Mucosa of stomach (tissue), 1 donor: ENCODE measurements around the gene EYA4.

ENCODE experiments used
- H3K27me3 ChIP-seq: one replicate; pipeline ENCODE4 v1.7.0; 2013; ENCODE audit warnings: mild to moderate bottlenecking, low read length; ENCODE audit not compliant: control insufficient read depth, insufficient read depth
- H3K36me3 ChIP-seq: one replicate; pipeline ENCODE4 v1.7.0; 2013; ENCODE audit warnings: low read length; ENCODE audit not compliant: control insufficient read depth, insufficient read depth
- H3K4me1 ChIP-seq: one replicate; pipeline ENCODE4 v1.7.0; 2013; ENCODE audit warnings: mild to moderate bottlenecking, low read length; ENCODE audit not compliant: control insufficient read depth, insufficient read depth
- H3K4me3 ChIP-seq: one replicate; pipeline ENCODE4 v1.7.0; 2013; ENCODE audit warnings: low read length
- H3K9ac ChIP-seq: one replicate; pipeline ENCODE4 v1.7.0; 2013; ENCODE audit warnings: mild to moderate bottlenecking, low read length, moderate library complexity
- H3K9me3 ChIP-seq: one replicate; pipeline ENCODE4 v1.7.0; 2013; ENCODE audit warnings: mild to moderate bottlenecking, low read length, moderate library complexity; ENCODE audit not compliant: control insufficient read depth
- donor health status: Pancreatic carcinoma.

EYA4 gene

GRCh38 chr6:133268621-133269020 lies 27.5 kb downstream of the EYA4 start:
- Histone ChIP-seq H3K36me3 (no peaks in the 10 kb centered on the region), H3K4me3 (no peak overlapping the region), H3K9me3 (no peaks in the 10 kb centered on the region), H3K4me1 (no peaks in the 10 kb centered on the region), H3K27me3 (no peaks in the 10 kb centered on the region), H3K9ac (no peak overlapping the region)

DNA sequence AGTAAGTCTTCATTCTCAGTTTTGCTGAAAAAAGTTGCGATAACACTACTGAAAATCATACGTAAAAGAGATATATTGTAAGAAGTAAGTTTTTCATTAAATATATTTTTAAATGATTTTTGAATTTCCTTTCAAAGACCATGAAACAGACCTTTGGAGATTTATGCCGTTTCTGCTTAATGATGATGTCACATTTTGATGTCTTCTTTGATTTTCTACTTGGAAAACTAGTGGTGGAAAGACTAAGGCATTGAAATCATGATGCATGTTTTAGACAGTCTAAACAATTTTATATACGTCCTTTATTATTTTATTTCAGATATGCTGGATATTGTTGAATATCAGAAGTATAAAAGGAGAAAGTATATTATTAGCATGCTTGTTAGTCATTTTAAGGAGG lies 33.7 kb downstream of the EYA4 start:
- no peaks in the 10 kb centered on the region for H3K27me3 ChIP-seq
- no peaks in the 10 kb centered on the region for H3K4me1 ChIP-seq
- H3K9me3 ChIP-seq = no peaks in the 10 kb centered on the region
- H3K4me3 ChIP-seq = no peak overlapping the region
- no peak overlapping the region for H3K9ac ChIP-seq
- no peaks in the 10 kb centered on the region for H3K36me3 ChIP-seq

- no peak overlapping the region for H3K4me3 ChIP-seq
- H3K27me3 ChIP-seq = no peaks in the 10 kb centered on the region
- H3K9ac ChIP-seq = no peak overlapping the region
- H3K9me3 ChIP-seq = no peaks in the 10 kb centered on the region
- no peaks in the 10 kb centered on the region for H3K4me1 ChIP-seq
- no peaks in the 10 kb centered on the region for H3K36me3 ChIP-seq
These were observed 34.1 kb downstream of the EYA4 start for GRCh38 chr6:133275213-133275612.

DNA sequence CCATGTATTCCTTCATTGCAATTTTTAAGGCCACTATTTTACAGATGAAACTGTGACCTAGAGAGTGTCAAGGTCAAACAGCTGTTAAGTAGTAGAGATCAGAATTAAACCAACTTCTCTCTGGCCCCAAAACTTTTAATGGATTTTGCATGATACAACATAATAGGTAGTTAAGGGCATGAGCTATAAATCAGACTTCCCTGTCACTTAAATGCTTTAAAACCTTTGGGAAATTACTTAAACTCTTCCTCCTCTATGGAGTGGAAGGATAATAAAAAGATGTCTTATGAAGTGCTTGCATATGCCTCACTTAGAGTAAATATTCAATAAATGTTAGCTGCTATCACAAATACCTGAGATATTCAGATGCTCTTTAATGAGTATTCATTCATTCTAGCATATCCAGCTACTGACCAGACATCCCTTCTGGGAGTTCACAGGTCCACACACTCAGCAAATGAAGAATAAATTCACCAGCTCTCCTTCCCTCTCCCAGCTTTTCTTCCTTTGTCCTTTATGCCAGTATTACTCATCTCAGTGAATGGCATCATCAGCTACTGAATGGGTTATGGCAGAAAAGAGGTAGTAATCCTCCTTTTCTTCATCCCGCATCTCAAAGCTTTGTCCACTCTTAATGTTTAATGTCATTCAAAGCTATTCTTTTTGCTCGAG lies 36.2 kb downstream of the EYA4 start:
- Histone ChIP-seq H3K4me3 (no peak overlapping the region), H3K9ac (no peak overlapping the region), H3K36me3 (no peaks in the 10 kb centered on the region), H3K9me3 (no peaks in the 10 kb centered on the region), H3K27me3 (no peaks in the 10 kb centered on the region), H3K4me1 (no peaks in the 10 kb centered on the region)

GRCh38 chr6:133277900-133278545 lies 36.9 kb downstream of the EYA4 start:
- no peaks in the 10 kb centered on the region for H3K36me3 ChIP-seq
- no peak overlapping the region for H3K4me3 ChIP-seq
- no peak overlapping the region for H3K9ac ChIP-seq
- H3K27me3 ChIP-seq = no peaks in the 10 kb centered on the region
- H3K4me1 ChIP-seq = no peaks in the 10 kb centered on the region
- no peaks in the 10 kb centered on the region for H3K9me3 ChIP-seq

- Histone ChIP-seq H3K9me3 (no peaks in the 10 kb centered on the region), H3K4me3 (no peak overlapping the region), H3K4me1 (no peaks in the 10 kb centered on the region), H3K9ac (no peak overlapping the region), H3K36me3 (no peaks in the 10 kb centered on the region), H3K27me3 (no peaks in the 10 kb centered on the region)
These were observed 45.6 kb downstream of the EYA4 start for GRCh38 chr6:133286765-133287164.

GRCh38 chr6:133288662-133289061 lies 47.5 kb downstream of the EYA4 start:
- Histone ChIP-seq H3K4me1 (no peaks in the 10 kb centered on the region), H3K4me3 (no peak overlapping the region), H3K9me3 (no peaks in the 10 kb centered on the region), H3K27me3 (no peaks in the 10 kb centered on the region), H3K36me3 (no peaks in the 10 kb centered on the region), H3K9ac (no peak overlapping the region)

DNA sequence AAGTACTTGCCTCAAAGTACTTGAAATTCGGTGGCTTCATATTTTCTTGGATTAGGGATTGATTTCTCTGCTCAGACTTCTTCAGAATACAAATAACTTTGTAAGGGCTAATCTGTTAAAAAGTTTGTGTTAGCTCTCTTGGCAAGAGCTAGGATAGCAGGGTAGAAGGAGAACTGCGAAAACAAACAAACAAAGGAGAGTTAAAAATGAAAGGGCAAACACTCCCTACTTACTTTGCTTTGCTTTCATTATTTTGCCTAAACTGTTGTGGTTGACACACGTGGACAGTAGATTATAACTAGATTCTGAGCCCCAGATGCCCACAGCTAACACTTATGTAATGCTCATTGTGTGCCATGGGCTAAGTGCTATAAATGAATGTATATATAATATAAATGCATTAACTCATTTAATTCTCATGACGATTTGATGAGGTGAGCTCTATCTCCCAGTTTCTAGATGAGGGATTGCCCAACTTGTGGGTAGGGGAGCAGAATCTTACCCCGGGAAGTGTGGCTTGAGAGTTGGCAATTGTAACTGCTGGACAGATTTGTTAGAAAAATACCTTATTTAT lies 48.7 kb downstream of the EYA4 start:
- H3K9me3 ChIP-seq = no peaks in the 10 kb centered on the region
- no peak overlapping the region for H3K9ac ChIP-seq
- no peak overlapping the region for H3K4me3 ChIP-seq
- H3K4me1 ChIP-seq = no peaks in the 10 kb centered on the region
- H3K27me3 ChIP-seq = no peaks in the 10 kb centered on the region
- no peaks in the 10 kb centered on the region for H3K36me3 ChIP-seq

GRCh38 chr6:133290930-133291329 lies 49.8 kb downstream of the EYA4 start:
- Histone ChIP-seq H3K4me1 (no peaks in the 10 kb centered on the region), H3K36me3 (no peaks in the 10 kb centered on the region), H3K27me3 (no peaks in the 10 kb centered on the region), H3K9ac (no peak overlapping the region), H3K9me3 (no peaks in the 10 kb centered on the region), H3K4me3 (no peak overlapping the region)

- H3K36me3 ChIP-seq = no peaks in the 10 kb centered on the region
- H3K9ac ChIP-seq = no peak overlapping the region
- H3K27me3 ChIP-seq = no peaks in the 10 kb centered on the region
- no peaks in the 10 kb centered on the region for H3K4me1 ChIP-seq
- no peaks in the 10 kb centered on the region for H3K9me3 ChIP-seq
- H3K4me3 ChIP-seq = no peak overlapping the region
These were observed 50.5 kb downstream of the EYA4 start for GRCh38 chr6:133291671-133292070.

DNA sequence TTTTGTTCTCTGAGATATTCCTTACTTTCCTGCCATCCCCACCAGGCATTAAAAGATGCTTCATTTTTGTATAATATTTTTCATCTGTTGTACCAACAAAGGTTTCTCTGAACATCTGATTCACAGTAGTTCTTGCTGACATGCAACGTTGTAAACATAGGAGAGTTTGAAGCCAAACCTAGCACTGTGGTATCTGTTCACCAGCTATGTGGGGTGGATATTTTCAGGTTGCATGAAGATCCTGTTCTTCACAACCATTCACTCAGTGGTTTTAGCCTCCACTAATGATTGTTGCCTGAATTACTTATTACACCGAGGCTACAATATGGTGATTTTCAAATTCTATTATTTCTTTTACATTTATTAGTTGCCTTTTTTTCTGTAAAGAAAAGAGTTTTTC lies 56.5 kb downstream of the EYA4 start:
- Histone ChIP-seq H3K36me3 (no peaks in the 10 kb centered on the region), H3K9me3 (no peaks in the 10 kb centered on the region), H3K9ac (no peak overlapping the region), H3K4me1 (no peaks in the 10 kb centered on the region), H3K27me3 (no peaks in the 10 kb centered on the region), H3K4me3 (no peak overlapping the region)

GRCh38 chr6:133298335-133298734 lies 57.2 kb downstream of the EYA4 start:
- H3K9ac ChIP-seq = no peak overlapping the region
- H3K27me3 ChIP-seq = no peaks in the 10 kb centered on the region
- no peak overlapping the region for H3K4me3 ChIP-seq
- H3K9me3 ChIP-seq = no peaks in the 10 kb centered on the region
- no peaks in the 10 kb centered on the region for H3K4me1 ChIP-seq
- H3K36me3 ChIP-seq = no peaks in the 10 kb centered on the region
